ENCODE measurements around the gene HABP2. TPM values are rescaled to one million over a fixed set of nuclear protein-coding genes. Genes with fewer than 3 reads are reported as not detected.

HABP2 gene
- total and polyA plus RNA-seq, 3 donors from 2014 or later, result 0.37 to 1.9 TPM; not detected in 1

- peak; percentile 86 to 98 (median 98) for TF ChIP-seq CTCF (IDR thresholded peaks at IDR 0.05)
- no peak for TF ChIP-seq POLR2A (IDR thresholded peaks at IDR 0.05)
- Histone ChIP-seq H3K4me3 (no peak overlapping the region), H3K36me3 (ENCODE audit: low read depth, missing control alignments) (no peaks in the 10 kb centered on the region), H3K9me3 (no peaks in the 10 kb centered on the region), H3K27ac (no peak overlapping the region), H3K4me1 (peaks cover 7% of the 10 kb centered on the region), H3K27me3 (no peaks in the 10 kb centered on the region)
- peak; percentile 87 for DNase-seq
- intact Hi-C loops (cut with DNase I; ENCODE audit: low total_unique reads), result no loop called here
- WGBS, 2 donors, result 37 to 49% methylated on average over 8 of the region's 8 CpGs
These were observed 32.0 kb upstream of the HABP2 start for GRCh38 chr10:113520690-113521474.

GRCh38 chr10:113521475-113521795 is 31.4 kb upstream of the HABP2 start:
- no peak for TF ChIP-seq POLR2A (IDR thresholded peaks at IDR 0.05)
- no peak for TF ChIP-seq CTCF (IDR thresholded peaks at IDR 0.05)
- Histone ChIP-seq H3K4me3 (no peak overlapping the region), H3K9me3 (no peaks in the 10 kb centered on the region), H3K36me3 (ENCODE audit: low read depth, missing control alignments) (no peaks in the 10 kb centered on the region), H3K4me1 (peaks cover 7% of the 10 kb centered on the region), H3K27me3 (no peaks in the 10 kb centered on the region), H3K27ac (no peak overlapping the region)
- intact Hi-C loops (cut with DNase I; ENCODE audit: low total_unique reads), result no loop called here
- 52 to 65% methylated on average over 2 of the region's 2 CpGs for WGBS, 2 donors
- DNase-seq, result no peak

GRCh38 chr10:113522460-113522859 is 30.4 kb upstream of the HABP2 start:
- no peaks in the 10 kb centered on the region for H3K27me3 ChIP-seq
- DNase-seq, result peak; percentile 39
- WGBS, 2 donors, result 51 to 69% methylated on average over 4 of the region's 4 CpGs
- no peaks in the 10 kb centered on the region for H3K36me3 ChIP-seq (ENCODE audit: low read depth, missing control alignments)
- peak overlapping the region in 1 of 2 donors; percentile 12 for H3K4me3 ChIP-seq
- TF ChIP-seq POLR2A (IDR thresholded peaks at IDR 0.05), result no peak
- H3K4me1 ChIP-seq, result peaks cover 7% of the 10 kb centered on the region
- H3K27ac ChIP-seq, result no peak overlapping the region
- intact Hi-C loops (cut with DNase I; ENCODE audit: low total_unique reads), result no loop called here
- no peaks in the 10 kb centered on the region for H3K9me3 ChIP-seq

- no peak for TF ChIP-seq POLR2A (IDR thresholded peaks at IDR 0.05)
- no peak for TF ChIP-seq CTCF (IDR thresholded peaks at IDR 0.05)
- 32% methylated on average over 5 of the region's 5 CpGs for WGBS, 2 donors
- intact Hi-C loops (cut with DNase I; ENCODE audit: low total_unique reads), result no loop called here
- H3K27me3 ChIP-seq, result no peaks in the 10 kb centered on the region
- H3K4me3 ChIP-seq, result peak overlapping the region in 1 of 2 donors; percentile 12
- DNase-seq, result peak; percentile 19
- no peaks in the 10 kb centered on the region for H3K9me3 ChIP-seq
- H3K36me3 ChIP-seq (ENCODE audit: low read depth, missing control alignments), result no peaks in the 10 kb centered on the region
- H3K27ac ChIP-seq, result peak overlapping the region in 1 of 2 donors; percentile 1
- H3K4me1 ChIP-seq, result peaks cover 7% of the 10 kb centered on the region
These were observed 29.8 kb upstream of the HABP2 start for GRCh38 chr10:113523071-113523470.

- TF ChIP-seq POLR2A (IDR thresholded peaks at IDR 0.05), result no peak
- no peak for TF ChIP-seq CTCF (IDR thresholded peaks at IDR 0.05)
- Histone ChIP-seq H3K9me3 (no peaks in the 10 kb centered on the region), H3K4me3 (no peak overlapping the region), H3K27ac (no peak overlapping the region), H3K27me3 (no peaks in the 10 kb centered on the region), H3K4me1 (peaks cover 7% of the 10 kb centered on the region), H3K36me3 (ENCODE audit: low read depth, missing control alignments) (no peaks in the 10 kb centered on the region)
- intact Hi-C loops (cut with DNase I; ENCODE audit: low total_unique reads), result no loop called here
- DNase-seq, result no peak
- 32 to 56% methylated on average over 1 of the region's 1 CpG for WGBS, 2 donors
These were observed 29.2 kb upstream of the HABP2 start for GRCh38 chr10:113523628-113524027.
